HG03175 (cell line): Measurements from ENCODE around the gene MAMDC4.
A peak's percentile ranks its signal among the peaks of the same experiment; 100 is the strongest.

Source experiments
- ATAC-seq: cut with Tn5 transposase; IDR thresholded peaks from one replicate; pipeline ENCODE4 v1.9.1; 2021; ENCODE audit warnings: mild to moderate bottlenecking, moderate library complexity; ENCODE audit not compliant: unreplicated experiment

MAMDC4 gene

GRCh38 chr9:136849038-136849959 lies 2.8 kb upstream of the MAMDC4 start, which contains the start of gene PHPT1:
Gene PHPT1, plus strand, starts transcription at chr9:136849409. Its CDS starts 22 bp downstream, at chr9:136849431.
- ATAC-seq = peak; percentile 86

GRCh38 chr9:136849960-136850865 lies 1.9 kb upstream of the MAMDC4 start:
- no peak for ATAC-seq

- no peak for ATAC-seq
Observed at GRCh38 chr9:136850866-136851775, 1.0 kb upstream of the MAMDC4 start.

GRCh38 chr9:136852664-136853595 lies 784 bp downstream of the MAMDC4 start:
- no peak for ATAC-seq

- ATAC-seq = no peak
Observed at GRCh38 chr9:136853596-136854112, 1.5 kb downstream of the MAMDC4 start.

GRCh38 chr9:136854113-136854841 lies 2.1 kb downstream of the MAMDC4 start:
- no peak for ATAC-seq

GRCh38 chr9:136854842-136855460 lies 2.8 kb downstream of the MAMDC4 start:
- no peak for ATAC-seq

- no peak for ATAC-seq
Observed at GRCh38 chr9:136855461-136856078, 3.4 kb downstream of the MAMDC4 start.

- ATAC-seq = no peak
Observed at GRCh38 chr9:136856079-136856476, 3.9 kb downstream of the MAMDC4 start.

GRCh38 chr9:136856541-136857141 lies 4.5 kb downstream of the MAMDC4 start:
- no peak for ATAC-seq

- no peak for ATAC-seq
Observed at GRCh38 chr9:136857166-136857565, 5.0 kb downstream of the MAMDC4 start.

GRCh38 chr9:136857581-136858412 lies 5.7 kb downstream of the MAMDC4 start:
- no peak for ATAC-seq

- ATAC-seq = no peak
Observed at GRCh38 chr9:136858452-136858843, 6.3 kb downstream of the MAMDC4 start.

- no peak for ATAC-seq
Observed at GRCh38 chr9:136858844-136859757, 7.0 kb downstream of the MAMDC4 start.

GRCh38 chr9:136860529-136860928 lies 8.4 kb downstream of the MAMDC4 start:
- ATAC-seq = no peak
